Limb (tissue), 2 donors: ENCODE measurements around the gene GCAT.
"Not testable (repeated sequence)": the region's sequence is repeated elsewhere in the genome, so short reads cannot be mapped to it uniquely, and the experiment has no call there.

Experiments used
- DNase-seq, 2 donors: peaks; one replicate each; pipeline ENCODE4 v3.0.0-alpha.2; 2016; ENCODE audit errors: extremely low spot score in 2 of 2

The GCAT gene

DNA sequence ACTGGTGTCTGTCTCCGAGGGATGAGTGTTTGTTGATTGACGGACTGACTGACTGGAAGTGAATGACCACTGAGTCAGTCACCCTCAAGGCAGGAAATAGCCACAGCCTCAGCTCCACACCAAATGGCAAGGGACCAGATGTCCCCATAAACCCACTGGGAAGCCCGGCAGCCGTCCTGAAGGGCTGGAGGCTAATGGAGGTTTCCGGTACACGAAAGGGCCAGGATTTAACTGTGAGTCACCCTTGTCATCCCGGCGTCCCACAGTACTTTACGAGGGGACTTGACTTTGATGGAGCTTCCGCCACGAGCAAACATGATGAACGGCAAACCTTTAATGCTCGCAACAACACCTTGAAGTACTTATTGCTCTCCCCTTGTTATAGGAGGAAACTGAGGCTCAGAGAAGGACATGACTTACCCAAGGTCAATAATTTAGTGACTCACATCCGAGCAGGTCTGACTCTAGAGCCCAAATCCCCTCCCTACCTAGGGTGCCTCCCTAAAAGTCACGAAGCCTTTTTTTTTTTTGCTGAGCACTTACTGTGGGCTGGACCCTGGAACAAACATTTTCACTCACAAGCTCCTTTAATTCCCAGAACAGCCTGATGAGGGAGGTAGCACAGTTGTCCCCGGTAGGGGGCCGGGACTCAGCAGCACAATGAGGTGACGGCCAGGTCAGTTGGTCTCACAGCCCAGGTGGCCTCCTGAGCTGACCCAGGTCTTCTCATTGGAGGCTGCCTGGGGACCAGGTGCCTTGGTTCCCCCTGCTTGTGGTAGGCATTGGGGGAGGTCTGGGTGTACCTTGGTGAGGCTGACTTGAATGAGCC, 25.2 kb upstream of the GCAT start:
- no peak for DNase-seq

DNA sequence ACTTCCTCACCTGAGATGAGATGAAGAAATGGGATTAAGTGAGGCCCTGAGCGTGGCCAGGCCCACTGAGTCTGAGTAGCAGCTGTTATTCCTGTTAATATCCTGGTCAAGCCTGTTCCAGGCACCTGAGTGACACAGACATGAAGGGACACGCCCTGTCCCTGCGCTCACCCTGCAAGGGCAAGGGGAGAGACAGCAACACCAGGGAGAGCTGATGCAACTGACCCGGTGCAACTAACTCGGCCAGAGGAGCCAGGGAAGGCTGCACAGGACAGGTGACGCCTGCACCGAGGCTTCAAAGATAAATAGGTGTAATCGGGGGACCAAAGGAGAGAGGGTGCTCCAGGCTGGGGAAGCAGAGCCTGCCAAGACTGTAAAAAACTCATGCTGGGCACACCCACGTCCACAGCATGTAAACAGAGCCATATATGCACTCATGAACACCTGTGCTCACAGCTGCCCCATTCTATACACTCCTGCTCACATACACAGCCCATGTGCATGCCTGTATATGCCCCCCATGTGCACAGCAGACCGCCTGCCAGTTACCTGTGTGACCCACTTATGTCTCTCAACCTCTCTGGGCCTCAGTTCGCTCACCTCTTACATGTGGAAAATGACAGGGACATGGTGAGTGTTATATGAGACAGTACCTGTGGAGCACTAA, 22.8 kb upstream of the GCAT start:
- no peak for DNase-seq

DNA sequence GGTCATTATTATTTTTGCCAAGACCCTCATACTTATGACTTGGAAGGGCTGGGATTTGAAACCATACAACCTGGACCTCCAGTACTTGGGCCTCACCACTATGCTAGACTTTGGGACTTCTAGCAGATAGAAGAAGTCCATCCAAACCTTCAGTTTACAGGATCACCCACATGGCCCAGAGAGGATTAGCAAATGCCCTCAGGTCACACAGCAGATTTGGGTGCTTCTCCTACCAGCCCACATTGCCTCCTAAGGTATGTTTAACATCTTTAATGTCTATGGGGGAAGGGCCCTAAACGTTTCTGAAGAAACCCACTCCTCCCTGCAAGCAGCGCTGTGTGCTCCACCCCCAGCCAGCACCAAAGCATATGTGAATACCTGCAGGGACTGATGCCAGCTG, 17.5 kb upstream of the GCAT start:
- no peak for DNase-seq

DNA sequence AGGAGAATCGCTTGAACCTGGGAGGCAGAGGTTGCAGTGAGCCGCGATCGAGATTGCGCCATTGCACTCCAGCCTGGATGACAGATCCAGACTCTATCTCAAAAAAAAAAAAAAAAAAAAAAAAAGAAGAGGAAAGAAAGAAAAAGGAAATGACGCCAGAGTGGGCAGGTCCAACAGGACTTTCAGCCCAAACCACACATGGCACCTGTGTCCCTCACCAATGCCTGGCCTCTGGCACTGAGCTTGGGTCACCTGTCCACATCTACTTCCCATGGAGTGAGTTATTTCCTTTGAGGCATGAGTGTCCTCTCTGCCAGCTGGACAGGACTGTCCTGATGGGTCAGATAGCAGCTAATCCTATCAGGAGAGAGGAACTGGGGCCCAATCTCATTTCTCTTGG, 15.2 kb upstream of the GCAT start:
- no peak for DNase-seq

DNA sequence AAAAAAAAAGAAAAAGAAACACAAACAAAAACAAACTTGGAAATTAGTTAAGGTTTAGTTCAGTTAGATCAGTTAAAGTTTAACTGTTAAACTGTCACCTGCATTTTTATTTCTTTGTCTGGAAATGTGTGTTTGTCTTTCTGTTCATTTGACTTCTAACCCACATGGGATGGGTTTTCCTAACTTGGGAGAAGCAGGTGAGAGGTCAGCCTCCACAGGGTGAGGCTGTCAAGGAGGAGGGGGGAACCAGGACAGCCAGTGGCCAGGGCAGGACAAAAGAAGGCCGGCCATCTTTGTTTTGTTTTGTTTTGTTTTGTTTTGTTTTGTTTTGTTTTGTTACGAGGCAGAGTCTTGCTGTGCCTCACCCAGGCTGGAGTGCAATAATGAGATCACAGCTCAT, 13.4 kb upstream of the GCAT start:
- DNase-seq, result no peak

DNA sequence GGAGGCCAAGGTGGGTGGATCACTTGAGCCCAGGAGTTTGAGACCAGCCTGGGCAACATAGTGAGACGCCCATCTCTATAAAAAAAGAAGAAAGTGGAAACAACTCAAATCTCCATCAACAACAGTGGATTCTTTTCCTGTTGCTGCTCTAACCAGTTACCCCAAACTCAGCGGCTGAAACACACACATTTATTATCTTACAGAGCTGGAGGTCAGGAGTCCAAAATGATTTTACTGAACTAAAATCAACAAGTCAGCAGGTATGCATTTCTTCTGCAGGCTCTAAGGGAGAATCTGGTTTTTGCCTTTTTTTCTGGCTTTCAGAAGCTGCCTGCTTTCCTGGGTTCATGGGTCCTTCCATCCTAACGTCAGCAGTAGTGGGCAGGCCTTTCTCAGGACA, 11.7 kb upstream of the GCAT start:
- no peak for DNase-seq

DNA sequence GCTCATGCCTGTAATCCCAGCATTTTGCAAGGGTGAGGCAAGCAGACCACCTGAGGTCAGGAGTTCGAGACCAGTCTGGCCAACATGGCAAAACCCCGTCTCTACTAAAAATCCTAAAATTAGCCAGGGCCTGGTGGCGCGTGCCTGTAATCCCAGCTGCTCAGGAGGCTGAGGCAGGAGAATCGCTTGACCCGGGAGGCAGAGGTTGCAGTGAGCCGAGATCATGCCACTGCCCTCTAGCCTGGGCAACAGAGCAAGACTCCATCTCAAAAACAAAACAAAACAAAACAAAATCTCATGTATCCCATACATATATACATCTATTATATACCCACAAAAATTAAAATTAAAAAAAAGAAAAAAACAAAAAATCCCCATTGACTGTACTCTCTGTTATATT, 10.5 kb upstream of the GCAT start:
- not testable (repeated sequence) for DNase-seq

DNA sequence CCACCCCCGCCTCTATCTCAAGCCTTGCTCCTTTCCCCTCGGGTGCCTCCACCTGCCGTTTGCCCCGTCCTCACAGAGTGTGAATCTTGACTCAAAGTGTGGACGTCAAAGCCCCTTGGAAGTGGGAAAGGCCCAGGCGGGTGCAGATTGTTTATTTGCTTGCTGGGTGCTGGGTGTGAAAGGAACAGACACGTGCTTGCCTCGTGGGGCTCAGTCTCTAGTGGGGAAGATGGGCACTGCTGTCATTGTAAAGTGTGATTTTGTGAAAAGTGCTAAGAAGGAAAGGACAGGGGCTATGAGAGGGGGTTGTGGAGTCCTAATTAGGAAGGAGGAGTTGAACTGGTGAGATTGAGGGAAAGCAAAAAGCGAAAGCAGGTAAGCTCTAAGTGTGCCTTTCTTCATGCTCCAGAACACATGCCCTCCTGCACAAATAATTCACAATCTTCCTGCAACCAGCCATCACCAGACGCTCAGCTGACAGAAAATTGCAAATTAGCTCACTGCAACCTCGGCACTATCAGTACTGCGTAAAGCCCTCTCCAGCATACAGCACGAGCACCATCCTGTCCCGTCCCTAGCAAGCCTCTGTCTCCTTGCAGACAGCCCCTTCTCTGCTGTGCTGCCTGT, 9.7 kb upstream of the GCAT start:
- DNase-seq, result no peak

DNA sequence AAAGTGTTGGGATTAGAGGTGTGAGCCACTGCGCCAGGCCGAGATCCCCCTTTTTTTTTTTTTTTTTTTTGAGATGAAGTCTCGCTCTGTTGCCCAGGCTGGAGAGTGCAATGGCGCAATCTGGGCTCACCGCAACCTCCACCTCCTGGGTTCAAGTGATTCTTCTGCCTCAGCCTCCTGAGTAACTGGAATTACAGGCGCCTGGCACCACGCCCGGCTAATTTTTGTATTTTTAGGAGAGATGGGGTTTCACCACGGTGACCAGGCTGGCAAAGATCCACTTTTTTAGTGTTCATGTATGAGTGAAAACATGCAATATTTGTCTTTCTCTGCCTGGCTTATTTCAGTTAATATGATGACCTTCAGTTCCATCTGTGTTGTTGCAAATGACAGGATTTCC, 7.8 kb upstream of the GCAT start:
- DNase-seq, result not testable (repeated sequence)

DNA sequence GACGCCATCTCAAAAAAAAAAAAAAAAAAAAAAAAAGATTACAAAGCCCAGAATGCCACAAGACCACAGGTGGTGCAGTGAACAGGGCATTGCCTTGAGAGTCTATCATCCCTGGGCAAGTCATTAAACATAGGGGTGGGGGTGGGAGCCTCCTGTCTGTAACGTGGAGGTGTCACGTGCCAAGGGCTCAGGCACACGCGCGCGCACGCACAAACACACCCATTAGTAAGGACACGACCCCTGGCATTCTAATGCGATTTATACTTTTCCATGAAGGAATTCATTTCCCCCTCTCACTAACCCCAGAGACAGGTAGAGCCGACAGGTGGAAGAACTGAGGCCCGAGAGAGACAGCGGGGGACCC, 5.8 kb upstream of the GCAT start:
- no peak for DNase-seq

DNA sequence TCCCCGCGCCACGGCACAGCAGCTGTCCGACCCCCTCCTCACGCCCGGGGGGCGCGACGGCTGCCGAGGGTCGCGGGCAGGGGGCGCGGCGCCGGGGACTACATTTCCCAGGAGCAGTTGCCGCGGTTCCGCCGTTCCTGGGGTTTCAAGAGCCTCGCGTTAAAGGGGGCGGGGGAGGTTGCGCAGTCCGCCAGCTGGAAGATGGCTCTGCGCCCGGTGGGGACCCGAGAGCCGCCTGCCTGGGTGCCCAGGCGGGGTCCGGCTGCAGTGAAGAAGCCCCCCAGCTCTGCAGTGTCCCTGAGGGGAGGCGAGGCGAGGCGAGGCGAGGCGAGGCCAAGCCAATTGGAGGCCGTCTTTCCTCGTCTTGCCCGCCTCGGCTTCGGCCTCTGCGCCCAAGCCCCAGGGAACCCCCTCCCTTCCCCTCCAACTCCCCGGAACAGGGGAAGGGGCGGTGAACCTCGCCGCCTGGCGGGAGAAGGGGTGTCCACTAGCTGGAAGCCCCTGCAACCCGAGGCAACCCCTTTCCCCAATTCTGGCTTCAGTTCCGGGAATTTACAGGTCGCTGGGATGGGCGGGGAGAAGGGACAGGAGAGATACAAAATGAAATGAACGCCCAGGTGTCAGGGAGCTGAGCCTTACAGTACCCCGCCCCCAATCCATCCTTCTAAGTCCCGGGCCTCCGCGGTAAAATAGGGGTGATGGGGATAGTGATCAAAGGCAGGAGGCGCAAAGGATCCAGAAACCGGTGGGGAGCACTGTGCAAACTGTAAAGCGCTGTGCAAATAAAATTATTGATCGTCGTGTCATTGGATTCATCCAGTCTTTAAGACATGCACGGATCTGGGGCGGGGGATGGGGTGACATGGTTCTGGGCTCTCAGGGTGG, 5.2 kb upstream of the GCAT start:
- peak; percentile 63 to 88 for DNase-seq

DNA sequence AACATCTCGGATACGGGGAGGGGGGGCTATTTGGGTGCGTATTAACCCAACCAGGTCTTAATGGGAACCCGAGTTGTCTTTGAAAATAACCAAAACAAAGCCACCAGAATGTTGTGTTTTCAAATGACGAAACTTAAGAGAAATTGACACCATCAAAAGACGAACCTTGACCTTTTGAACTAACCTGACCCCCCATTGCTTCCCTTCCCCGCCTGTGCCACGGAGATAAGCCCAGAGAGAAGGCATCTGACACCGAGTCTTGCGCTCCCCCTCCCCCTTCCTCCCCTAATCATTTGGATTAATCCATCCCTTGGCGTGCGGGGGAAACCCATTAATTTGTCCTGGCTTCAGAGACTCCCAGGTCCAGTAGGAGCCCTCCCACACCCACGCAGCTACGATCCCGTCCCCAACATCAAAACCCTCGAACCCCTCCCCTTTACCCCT, 4.5 kb upstream of the GCAT start:
- no peak for DNase-seq

DNA sequence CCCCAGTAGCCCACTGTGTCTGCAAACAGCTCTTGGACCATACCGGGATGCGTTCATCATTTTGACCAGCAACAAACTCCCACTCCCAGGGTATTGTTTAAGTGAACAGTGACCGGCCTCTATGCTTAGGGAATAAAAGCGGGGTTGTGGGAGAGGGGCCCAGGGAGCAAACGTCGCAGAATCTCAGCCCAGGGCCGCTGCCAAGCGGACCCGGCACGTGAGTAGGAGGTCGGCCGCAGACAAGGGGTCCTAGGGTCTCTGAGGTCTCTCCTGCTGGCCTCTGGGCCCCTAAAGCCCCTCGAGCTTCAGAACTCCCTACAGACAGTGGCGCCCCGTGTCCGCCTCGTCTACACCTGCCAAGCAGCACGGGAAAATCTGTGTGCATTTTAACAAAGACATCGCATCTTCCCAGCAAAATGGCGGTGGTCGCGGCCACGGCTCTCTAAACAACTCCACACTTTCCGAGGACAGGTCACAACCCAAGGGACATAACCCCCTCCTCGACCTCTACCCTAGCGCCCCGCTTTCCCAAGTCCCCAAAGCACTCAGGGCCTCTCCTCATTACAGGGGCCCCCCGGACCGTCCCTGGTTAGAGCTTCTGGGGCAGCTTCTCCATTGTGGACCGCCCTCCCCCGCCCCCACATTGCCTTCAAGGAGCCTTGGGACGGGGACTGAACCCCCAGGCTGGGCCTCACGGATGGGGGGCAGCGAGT, 3.9 kb upstream of the GCAT start:
- DNase-seq, result peak in 1 of 2 donors; percentile 64

DNA sequence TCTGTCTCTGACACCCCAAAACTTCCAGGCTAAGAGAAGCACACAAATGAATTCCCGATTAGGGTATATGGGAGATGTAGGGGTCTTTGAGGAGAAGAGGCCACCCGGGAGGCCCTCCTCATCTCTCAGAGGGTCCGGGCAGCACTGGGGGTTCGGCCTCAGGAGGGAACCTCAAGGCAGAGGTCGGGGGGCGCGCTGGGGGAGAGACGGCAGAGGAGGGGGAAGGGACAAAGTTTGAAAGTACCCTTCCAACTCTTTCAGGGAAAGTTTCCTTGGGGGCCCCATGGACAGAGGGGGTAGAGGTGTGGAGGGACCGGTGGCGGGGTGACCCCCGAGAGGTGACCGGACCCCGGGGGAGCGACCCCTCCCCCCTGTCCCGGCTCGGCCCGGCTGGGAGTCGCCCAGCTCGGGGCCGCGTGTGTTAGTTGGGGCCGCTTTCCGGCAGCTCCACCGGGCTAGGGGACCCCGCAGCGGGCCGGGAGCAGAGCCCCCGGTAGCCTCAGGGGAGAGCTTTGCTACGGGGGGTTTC, 3.3 kb upstream of the GCAT start:
- DNase-seq, result peak in 1 of 2 donors; percentile 64

DNA sequence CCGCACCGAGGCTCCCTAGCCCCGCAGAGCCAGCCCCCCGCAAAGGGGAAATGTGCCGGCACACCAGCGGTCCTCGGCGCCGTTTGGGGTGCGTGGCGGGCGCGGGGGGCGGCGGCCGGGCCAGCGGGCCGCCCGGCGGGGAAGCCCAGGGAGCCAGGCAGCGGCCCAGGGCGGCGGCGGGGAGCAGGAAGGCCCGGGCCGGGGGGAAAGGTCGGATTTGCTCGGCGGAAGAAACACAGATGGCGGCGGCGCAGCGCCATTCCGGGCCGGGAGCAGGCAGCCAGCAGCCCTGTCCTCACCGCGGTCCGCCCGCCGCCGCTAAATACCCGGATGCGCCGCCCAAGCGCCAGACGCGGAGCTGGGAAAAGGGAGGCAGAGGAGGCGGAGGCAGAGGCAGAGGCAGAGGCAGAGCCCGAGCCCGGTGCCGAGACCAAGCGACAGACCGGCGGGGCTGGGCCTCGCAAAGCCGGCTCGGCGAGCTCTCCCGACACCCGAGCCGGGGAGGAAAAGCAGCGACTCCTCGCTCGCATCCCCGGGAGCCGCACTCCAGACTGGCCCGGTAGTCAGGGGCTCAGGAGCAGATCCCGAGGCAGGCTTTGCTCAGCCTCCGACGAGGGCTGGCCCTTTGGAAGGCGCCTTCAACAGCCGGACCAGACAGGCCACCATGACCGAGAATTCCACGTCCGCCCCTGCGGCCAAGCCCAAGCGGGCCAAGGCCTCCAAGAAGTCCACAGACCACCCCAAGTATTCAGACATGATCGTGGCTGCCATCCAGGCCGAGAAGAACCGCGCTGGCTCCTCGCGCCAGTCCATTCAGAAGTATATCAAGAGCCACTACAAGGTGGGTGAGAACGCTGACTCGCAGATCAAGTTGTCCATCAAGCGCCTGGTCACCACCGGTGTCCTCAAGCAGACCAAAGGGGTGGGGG, 2.6 kb upstream of the GCAT start:
- peak; percentile 82 to 98 for DNase-seq

DNA sequence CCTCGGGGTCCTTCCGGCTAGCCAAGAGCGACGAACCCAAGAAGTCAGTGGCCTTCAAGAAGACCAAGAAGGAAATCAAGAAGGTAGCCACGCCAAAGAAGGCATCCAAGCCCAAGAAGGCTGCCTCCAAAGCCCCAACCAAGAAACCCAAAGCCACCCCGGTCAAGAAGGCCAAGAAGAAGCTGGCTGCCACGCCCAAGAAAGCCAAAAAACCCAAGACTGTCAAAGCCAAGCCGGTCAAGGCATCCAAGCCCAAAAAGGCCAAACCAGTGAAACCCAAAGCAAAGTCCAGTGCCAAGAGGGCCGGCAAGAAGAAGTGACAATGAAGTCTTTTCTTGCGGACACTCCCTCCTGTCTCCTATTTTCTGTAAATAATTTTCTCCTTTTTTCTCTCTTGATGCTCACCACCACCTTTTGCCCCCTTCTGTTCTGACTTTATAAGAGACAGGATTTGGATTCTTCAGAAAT, 1.9 kb upstream of the GCAT start:
- no peak for DNase-seq

DNA sequence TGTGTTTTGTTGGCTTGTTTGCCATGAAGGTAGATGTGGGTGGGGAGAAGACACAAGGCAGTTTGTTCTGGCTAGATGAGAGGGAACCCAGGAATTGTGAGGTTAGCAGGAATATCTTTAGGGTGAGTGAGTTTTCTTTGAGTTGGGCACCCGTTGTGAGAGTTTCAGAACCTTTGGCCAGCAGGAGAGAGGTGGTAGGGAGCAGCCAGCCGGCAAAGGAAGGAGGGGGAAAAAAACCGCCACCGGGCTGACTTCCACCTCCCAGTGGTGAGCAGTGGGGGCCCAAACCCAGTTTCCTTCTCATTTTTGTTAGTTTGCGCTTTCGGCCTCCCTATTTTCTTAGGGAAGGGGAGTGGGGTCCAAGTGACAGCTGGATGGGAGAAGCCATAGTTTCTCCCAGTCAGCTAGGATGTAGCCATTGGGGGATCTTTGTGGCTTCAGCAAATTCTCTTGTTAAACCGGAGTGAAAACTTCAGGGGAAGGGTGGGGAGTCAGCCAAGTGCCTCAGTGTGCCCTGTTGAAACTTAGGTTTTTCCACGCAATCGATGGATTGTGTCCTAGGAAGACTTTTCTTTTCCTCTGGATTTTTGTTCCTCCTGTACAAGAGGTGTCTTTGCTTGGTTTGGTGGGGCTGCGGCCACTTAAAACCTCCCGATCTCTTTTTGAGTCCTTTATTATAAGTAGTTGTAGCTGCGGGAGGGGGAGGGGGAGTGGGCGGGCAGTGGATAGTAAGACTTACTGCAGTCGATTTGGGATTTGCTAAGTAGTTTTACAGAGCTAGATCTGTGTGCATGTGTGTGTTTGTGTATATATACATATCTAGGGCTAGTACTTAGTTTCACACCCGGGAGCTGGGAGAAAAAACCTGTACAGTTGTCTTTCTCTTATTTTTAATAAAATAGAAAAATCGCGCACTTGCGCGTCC, 1.1 kb upstream of the GCAT start:
- peak in 1 of 2 donors; percentile 53 for DNase-seq

DNA sequence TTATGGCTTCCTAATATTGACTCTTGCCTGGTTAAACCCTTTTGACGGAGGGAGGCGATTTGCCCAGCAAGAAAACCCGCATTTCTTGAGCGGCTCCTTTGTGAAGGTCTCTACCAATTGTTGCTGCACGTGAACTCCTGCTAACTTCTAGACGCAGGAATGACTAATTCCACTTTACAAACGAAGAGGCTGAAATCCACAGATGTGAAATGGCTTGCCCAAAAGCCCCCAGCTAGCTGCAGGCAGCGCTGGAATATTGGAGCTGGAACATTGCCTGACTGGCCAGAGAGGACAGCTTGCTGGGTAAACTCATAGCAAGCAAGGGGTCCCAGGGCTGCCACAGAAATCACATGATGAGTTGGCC, 542 bp downstream of the GCAT start:
- no peak for DNase-seq
